Stimulated activated CD4-positive, alpha-beta T cell treated with anti-CD3 and anti-CD28 coated beads, Interleukin-15, amount 100 ng/mL, for 1 hour (primary cell): ENCODE measurements around the gene EED.
"Not testable (repeated sequence)": the region's sequence is repeated elsewhere in the genome, so short reads cannot be mapped to it uniquely, and the experiment has no call there.

ENCODE experiments used
- DNase-seq, 2 donors: peaks; one replicate each; pipeline ENCODE4 v3.0.0-alpha.2; 2020; ENCODE audit warnings: low read depth in 1 of 2, low spot score in 1 of 2

EED gene

GRCh38 chr11:86289508-86290280 lies 45.1 kb downstream of the EED start:
- DNase-seq, result not testable (repeated sequence)

DNA sequence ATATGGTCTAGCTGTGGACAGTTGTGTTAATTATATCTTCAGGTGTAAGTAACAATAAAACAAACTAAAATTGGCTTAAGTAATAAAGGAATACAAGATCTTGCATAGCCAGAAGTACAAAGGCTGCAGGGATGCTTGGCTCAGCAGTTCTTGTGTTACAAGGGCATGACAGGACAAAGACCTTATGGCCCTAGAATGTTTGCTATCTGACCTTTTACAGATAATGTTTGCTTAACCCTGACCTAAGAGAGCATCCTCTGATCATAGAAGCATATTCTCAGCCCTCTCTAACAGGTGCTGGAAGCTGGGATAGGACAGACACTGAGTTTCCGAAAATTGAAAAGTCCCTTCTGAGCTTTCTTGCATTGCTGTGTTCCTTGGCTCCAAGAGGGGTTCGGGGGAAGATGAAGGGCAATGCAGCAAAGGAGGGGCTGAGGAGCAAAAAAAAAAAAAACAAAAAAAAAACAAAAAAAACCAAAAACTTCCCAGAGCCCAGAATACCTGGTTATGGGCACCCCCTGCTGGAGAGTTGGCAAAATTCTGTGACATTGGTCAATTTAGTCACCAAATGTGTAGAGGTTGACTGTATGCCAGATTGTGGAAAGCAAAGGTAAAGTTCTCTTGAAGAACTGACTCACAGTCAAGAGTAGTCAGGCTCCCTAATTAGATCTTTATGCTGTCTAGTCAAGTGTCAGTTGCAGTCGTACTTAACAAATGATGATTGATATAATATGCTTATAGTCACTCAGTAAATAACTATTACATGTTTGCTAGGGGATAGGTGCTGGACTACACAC lies 47.1 kb downstream of the EED start:
- DNase-seq, result peak; percentile 18 to 44

GRCh38 chr11:86292912-86293616 lies 48.5 kb downstream of the EED start:
- no peak for DNase-seq

DNA sequence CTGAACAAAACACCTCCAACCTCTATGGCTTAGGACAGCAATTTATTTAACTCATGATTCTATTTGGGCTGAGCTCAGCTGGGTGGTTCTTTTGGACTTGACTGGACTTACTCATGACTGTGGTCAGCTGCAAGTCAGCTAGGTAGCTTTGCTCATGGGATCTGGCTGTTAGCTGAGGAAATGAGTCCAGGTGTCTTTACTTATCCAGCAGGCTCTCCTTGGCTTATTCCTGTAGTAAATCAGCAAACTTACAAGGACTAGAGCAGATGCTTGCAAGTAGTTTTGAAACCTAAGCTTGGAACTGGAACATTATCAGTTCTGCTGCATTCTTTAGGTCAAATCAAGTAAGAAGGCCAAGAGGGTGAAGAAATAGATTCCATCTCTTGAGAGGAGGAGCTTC lies 49.5 kb downstream of the EED start:
- no peak for DNase-seq

GRCh38 chr11:86301742-86302091 lies 57.2 kb downstream of the EED start:
- DNase-seq, result no peak

DNA sequence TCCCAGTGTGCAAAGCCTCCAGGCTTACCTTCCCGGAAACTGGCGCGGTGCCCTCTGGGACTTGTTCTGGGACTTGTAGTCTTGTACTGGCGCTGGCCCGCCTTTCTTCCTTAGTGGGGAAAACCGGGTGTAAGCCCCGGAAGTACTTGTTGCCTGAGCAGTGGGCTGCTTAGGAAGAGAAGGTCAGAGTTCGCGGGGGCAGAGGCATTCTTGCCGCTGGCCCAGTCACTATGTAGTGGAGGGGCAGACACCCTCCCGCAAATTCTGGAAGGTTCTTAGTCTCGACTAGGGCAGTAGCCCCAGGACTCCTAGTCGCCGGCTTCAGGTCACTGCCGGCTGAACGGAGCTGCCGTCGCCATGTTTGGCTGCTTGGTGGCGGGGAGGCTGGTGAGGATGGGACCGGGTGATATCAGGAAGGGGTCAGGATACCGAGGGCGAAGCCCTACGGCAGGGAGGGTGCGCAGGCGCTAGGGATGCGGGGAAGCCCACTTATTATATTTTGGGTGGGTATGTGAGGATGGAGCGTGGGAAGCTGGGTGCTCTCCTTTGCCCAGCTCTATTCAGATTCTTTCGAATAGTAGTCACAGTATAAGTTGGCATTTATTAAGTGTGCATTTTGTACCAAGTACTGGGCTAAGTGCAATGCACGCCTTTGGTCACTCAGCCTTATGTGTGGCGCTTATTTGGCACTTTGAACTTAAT lies 57.7 kb downstream of the EED start, which contains the start of gene HIKESHI:
TSS of gene HIKESHI (plus strand) at position 149 of the 702 bp plus-strand sequence. CDS start at position 358, 209 bp downstream.
- DNase-seq, result peak; percentile 74 to 82

- DNase-seq, result no peak
Measured at GRCh38 chr11:86303257-86303656, 58.7 kb downstream of the EED start.

- not testable (repeated sequence) for DNase-seq
Measured at GRCh38 chr11:86308710-86309109, 64.2 kb downstream of the EED start.

DNA sequence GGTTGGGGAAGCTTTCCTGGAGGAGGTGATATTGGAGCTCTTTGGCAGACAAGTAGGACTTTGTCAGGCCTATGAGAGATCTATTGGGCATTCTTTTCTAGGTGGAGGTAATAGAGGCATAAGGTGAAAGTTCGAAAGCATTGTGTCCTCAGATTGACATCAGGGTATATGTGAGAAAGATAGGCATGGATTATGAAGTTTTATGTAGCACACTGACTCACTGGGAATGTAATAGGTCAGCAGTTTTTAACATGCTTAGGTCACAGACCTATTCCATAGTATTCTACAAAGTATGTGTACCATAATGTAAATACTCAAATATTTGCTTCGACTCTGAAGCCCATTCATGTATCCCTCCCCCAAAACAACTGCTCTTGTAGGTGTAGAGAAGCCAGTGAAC lies 69.2 kb downstream of the EED start:
- no peak for DNase-seq

- no peak for DNase-seq
Measured at GRCh38 chr11:86314636-86315035, 70.1 kb downstream of the EED start.
